Measurements from ENCODE around the gene SLF2.

Gene SLF2

DNA sequence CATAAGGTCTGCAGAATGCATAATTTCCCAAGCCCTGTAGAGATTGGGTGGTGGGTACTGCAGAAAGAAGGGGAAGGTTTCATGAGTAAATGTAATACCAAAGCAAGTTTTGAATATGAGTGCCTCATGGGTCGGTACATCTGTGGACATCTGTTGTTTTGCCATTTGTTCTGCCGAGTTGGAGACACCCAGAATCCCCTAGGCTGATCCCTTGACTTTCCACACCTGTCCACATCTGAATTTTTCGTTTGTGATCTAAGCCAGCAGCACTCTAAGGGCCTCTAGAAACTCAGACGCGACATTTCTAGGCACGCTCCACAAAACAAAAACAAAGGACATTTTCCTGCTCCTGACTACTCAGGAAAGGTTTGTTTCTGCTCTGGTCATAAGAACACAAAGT is 11.7 kb upstream of the SLF2 start:
- DNase-seq, result no peak

DNA sequence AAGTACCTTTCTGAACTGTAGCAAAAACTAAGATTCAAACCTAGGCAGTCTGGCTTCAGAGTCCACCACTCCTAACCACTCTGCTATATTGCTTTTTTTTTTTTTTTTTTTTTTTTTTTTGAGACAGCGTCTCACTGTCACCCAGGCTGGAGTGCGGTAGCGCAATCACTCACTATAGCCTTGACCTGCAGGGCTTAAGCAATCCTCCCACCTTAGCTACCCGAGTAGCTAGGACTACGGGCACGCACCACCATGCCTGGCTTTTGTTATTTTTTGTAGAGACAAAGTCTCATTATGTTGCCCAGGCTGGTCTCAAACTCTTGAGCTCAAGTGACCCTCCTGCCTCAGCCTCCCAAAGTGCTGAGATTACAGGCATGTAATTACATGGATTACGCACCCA is 10.1 kb upstream of the SLF2 start:
- no peak for DNase-seq

DNA sequence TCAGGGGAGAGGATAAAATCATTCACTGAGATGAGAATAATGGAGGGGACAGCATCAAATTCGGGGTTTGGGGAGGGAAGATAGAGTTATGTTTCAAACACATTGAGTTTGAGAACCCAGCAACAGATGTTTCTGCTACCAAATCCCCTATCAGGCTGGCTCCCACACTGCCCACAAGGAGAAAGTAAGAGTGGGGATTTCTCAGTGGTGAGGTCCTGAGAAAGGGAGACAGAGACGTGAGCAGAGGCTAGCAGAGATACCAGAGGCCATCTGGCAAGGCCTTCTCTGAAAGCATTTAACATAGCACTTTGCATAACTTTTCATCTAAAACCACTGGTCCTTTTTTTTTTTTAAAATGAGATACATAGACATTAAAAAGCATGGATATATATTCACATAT is 7.8 kb upstream of the SLF2 start:
- no peak for DNase-seq

DNA sequence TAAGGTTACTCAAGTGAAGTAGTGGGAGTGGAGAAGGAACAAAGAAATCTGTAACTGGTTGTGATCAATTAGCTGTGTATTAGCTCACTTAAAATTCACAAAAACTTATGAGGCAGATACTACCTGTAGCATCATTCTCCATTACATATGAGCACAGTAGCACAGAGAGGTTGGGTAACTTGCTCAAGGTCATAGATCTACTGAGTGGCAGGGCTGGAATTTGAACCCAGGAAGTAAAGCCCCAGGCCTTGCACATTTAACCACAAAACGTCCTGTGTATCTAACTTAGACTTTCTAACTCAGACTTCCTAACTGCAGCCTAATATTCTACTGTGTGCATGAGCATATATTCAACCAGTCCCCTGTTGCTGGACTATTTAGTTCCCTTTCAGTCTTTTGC is 5.6 kb upstream of the SLF2 start:
- no peak for DNase-seq

DNA sequence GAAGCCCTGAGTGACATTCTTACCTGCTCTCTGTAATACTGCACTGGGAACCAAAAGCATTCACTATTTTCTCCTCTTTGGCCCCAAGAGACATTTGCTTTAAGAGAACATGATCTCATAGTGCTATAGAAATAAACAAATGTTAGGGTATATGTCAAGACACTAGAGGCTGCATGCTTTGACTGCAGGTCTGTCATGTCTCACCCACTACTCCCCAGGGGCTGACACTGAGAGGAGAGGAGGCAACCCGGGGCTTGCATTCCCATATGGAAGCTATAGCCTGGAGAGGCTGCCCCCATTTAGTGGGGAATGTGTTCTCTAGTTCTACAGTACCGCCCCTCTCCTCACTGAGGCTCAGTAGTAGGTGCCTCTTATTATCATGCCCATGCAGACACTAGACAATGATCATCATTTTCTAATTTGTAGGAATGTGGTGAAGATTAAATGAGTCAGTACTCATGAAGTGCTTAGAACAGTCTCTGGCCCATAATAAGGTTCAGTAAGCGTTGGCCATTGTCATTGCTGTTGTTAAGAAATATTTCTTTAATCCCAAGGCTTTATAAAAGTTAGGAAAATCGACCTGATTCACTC is 4.9 kb upstream of the SLF2 start:
- DNase-seq, result no peak

DNA sequence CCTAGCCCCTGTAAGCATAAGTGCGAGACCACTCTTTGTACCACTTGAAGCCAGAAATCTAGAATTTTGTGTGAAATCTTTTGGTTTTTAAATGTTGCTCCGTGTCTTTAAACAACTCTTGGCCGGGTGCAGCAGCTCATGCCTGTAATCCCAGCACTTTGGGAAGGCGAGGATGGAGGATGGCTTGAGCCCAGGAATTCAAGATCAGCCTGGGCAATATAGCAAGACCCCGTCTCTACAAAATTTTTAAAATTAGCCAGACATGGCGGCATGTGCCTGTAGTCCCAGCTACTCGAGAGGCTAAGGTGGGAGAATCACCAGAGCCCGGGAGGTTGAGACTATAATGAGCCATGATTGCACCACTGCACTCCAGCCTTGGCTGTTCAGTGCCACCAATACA is 4.4 kb upstream of the SLF2 start:
- no peak for DNase-seq

DNA sequence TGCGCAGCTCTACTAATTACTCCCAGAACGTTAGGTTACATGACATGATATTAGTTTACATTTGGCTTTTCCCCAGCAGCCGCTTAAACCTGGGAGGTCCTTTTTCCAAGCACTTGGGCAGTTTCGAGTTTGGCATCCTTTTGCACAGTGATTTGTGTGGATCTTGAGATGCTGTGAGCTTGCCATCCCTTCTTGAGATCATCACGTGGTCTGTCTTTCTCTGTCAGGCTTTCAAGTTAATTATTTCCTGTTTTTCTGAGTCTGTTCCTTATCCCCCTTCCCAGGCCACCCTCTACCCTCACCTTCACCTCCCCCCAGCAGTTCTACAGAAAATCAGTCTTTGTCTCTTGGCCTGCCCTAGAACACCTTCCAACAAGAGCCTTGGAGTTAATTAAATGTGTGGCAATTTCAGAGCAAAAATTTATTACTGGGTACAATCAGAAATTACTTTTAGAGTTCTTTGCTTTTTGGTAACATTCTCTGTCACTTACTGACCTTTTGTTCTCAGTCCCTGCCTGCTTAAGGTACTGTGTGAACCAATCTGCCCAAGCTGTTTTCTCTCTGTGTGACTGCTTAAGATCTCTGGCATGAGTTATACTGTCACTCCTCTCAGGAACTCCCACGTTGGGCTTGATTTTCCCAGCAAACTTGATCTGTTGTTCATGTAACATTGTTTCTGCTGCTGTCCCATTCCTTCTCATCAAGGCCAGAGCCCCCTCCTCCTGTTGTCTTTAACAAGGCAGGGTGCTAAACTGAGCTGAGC is 3.1 kb upstream of the SLF2 start:
- no peak for DNase-seq

DNA sequence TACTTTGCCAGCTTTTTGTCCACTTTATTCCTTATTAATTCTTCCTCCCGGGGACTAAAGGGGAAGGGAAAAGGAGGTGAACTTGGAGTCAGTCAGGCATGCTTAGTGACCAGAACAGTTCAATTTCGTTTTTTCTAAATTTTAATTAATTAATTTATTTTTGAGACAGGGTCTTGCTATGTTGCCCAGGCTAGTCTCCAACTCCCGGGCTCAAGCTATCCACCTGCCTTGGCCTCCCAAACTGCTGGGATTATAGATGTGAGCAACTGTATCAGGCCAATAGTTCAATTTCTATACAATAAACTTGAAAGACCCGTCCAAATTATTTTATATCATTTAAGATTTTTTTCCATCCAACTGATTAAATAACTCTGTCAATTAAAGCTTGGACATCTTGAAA is 1.3 kb upstream of the SLF2 start:
- no peak for DNase-seq

DNA sequence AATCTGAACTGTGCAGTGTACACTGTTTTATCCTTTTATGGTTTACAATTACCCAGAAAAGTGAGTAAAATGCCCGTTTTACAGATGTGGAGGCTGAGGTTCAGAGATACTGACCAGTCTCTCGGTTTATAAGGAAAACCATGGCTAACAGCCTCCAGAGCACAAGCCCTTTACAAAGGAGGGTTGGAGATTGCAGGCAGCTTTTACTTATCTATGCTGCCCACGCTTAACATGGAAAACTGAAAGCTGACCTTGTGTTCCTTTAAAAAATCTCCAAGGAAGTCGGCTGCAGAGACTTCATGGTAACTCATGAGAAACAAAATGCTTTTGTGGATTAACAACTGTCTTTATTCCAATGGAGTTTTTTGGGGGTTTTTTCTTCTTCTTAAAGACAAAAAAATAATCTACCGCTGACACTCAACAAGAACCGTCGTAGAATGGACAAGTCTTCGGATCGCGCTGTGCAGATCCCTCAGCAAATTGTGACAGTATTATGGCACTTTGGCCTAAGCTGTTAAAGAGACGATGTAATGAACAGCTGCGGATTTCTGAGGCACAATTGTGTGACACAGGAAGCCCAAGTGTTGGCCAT is 654 bp upstream of the SLF2 start:
- no peak for DNase-seq

DNA sequence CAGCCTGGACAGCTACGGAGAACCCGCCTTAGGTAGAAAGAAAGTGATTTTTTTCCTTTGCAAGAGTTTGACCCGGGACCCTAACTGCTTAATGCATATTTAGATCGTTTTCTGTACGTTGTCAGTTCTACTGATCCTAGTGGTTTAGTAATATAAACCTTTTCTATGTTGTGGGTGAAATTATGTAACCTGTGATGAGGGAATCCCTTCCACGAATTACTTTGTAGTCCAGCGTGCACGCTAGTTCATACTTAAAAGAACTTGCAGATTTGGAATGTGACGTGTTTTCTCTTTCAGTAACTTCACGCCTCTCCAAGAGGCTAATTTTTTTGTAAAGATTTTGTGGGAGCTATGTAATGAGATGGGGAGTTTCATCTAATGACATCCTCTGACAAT is 705 bp downstream of the SLF2 start:
- DNase-seq, result no peak

DNA sequence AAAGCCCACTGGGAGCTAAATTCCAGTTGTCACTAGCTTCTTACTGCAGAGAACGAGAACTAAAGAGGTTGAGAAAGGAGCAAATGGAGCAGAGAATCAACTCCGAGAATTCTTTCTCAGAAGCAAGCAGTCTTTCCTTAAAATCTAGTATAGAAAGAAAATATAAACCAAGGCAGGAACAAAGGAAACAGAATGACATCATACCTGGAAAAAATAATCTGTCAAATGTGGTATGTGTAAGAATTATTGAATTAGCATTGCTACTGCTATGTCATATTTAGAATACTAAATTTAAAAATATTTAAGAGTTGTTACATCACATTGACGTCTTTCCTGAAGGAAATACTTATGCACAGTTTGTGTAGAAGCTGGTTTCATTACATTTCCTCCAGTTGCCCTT is 4.3 kb downstream of the SLF2 start:
- no peak for DNase-seq

DNA sequence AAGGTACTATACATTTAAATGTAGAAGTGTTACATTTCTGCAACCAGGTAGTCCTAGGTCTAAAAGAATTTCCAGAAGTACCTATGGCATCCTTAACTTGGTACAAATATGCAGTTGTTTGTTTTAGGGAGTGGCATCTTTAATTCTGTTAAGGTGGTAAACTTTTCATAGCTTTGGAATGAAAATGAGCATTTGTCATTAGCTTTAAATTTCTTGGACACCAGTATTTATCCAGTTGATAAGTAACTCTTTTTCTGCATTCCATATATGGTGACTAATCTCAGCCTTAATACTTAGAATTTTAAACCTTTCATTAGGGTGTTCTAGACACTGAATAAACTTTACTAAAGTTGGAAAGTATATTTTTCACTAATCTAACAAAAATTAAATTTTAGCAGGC is 10.8 kb downstream of the SLF2 start:
- DNase-seq, result no peak

DNA sequence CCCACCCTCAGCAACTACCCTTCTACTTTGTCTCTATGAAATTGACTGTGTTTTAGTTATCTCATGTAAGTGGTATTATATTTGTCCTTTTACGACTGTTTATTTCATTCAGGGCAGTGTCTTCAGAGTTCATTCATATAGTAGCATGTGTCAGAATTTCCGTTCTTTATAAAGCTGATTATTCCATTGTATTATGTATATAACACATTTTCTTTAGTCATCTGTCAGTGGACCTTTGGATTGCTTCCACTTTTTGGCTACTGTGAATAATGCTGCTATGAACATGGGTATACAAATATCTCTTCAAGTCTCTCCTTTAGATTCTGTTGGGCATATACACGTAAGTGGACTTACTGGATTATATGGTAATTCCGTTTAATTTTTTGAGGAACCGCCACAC is 14.5 kb downstream of the SLF2 start:
- DNase-seq, result no peak

DNA sequence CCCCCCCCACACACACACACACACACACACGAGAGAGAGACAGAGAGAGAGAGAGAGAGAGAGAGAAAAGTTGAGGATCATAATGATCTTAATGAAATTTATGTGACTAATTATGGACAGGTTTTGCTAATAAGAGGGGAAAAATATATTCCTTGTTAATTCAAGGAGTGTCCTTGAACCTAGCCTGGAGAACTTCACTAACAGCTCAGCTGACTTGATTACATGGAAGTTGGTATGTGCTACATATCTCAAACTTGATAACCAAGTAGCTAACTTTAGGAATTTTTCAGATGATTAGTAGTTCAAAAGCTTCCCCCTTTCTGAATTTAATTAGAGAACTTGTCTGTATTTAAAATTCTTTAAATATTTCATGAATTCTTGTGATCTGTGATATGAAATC is 15.3 kb downstream of the SLF2 start:
- DNase-seq, result no peak

DNA sequence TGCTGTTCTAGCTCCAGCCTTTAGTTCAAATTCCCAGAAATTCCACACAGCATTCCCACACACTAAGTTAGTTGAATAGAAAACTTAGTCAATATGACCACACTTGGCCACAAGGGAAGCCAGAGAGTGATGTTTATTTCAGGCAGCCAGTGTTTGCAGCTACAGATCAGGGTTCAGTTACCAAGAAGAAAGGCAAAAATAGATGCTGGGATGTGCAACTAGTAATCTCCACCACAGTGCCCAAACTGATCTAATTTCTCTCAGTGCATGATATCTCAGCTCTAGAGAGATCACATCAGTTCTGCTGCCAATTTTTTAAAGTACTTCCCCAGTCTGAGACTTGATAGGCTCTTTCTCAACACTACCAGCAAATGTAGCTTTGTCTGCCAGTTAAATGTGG is 17.6 kb downstream of the SLF2 start:
- no peak for DNase-seq

DNA sequence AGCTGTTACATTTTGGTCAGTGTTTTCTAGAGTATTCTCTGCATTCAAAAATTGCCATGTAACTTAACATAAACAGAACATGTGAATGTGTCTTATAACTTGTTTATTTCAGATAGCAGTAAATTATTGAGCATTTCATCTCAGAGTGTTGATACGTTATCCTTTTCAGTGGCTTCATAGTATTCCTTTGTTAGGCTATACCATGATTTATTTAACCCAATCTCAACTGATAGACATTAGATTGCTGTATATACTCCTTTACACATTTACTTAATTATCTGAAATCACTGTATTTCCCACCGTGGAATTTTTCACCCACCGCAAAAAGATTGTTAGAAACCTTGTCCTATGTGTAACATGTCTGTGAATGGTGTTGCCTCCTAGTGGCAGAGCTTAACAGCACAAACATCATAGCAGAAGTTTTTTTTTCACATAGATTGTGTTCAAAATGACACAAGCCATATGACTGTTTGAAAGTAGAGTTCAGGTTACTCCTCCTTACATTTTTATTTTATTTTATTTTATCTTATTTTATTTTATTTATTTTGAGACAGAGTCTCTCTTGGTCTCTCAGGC is 21.4 kb downstream of the SLF2 start:
- no peak for DNase-seq

DNA sequence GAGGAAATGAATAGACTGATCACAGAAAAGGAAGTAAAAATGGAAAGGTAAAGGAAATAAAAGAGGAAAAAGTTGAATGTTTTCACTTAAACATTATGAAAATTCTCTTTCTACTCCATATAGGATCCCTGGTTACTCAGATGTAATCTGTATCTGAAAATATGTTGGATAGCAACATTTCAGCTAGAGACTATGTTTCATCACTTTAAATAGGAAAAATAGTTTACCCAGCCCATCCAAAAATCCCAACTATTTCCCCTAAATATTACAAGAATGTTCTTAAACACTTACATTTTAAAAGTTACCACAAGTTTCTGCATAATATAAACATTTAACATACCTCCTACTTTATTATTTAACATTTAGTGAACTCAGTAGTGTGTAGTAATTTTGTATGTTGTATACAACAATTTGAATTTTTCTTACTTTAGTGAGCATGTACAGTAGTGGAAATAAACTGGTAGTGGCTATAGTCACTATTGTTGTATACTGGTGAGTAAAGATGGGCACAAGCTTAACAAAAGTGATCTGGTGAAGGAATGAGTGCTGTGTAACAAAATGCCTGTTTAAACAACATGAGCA is 27.1 kb downstream of the SLF2 start:
- no peak for DNase-seq

DNA sequence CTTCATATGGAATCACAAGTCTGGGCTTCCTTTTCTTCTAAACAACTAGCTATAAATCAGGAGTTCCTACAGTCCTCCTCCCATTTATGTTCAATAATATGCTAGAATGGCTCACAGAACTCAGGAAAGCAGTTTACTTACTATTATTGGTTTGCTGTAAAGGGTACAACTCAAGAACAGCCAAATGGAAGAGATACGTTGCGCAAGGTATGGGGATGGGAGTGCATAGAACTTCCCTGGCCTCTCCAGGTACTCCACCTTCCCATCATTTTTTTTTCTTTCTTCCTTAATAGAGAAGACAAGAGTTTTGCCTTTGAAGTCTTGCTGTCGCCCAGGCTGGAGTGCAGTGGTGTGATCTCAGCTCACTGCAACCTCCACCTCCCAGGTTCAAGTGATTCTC is 29.5 kb downstream of the SLF2 start:
- DNase-seq, result no peak

DNA sequence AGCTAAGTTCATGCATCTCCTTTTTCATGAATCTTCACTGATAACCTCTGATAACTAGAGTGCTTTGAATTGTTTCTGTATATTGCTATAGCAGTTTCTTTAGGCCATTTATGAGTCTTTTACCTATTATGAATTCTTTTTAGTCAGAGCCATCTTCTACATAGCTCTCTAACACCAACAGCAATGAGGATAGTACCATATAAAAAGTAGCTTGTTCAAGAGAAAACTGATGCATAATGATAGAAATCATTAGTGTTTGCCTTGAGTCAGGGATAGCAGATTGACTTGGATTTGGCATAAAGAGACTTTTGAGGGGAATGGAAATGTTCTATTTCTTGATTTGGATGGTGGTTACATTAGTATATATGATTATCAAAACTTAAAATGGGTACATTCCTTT is 30.7 kb downstream of the SLF2 start:
- DNase-seq, result no peak

DNA sequence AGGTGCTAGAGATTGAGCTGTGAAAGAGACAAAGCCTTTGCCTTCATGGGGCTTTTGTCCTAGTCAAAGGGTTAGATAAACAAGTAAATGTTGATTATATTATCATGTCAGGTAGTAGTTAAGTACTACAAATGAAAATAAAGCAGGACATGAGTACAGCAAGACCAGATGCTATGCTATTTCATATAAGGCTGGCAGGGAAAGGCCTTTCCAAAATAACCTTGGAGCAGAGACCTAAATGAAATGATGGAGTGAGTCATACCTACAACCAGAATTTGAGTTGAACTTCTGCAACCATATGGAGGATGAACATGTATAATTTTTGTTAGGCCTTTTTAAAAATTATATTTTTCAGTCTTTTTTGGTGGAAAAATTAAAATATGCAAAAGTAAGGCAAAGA is 33.0 kb downstream of the SLF2 start:
- no peak for DNase-seq

DNA sequence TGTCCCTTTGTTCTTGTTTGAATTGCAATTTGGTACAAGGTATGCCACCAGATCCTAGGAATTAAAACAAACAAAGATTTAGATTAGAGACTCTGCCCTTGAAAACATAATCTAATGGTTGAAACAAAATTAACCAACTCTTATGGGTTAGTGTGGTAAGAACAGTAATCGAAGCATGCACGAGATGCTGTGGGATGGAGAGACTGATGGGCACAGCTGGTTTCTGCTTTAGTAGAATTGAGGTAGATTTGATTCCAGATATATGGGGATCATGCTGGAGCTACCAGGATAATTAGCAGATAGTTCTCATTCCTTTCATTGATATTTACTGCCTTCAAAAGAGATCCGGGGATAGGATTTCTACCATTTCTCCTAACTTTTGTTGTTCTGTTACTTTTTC is 36.2 kb downstream of the SLF2 start:
- DNase-seq, result no peak

DNA sequence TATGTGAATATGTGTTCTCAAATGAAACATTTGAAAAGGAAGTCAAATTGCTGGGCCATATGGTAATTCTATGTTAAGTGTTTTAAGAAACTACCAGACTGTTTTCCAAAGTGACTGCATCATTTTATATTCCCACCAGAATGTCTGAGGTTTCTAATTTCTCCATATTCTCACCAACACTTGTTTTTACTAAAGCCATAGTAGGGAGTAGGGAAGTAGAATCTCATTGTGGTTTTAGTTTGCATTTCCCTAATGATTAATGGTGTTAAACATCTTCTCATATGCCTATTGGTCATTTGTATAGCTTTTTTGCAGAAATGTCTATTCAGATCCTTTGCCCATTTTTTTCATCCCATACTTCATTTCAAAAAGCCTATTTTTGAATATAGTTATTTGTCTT is 47.5 kb downstream of the SLF2 start:
- DNase-seq, result no peak

DNA sequence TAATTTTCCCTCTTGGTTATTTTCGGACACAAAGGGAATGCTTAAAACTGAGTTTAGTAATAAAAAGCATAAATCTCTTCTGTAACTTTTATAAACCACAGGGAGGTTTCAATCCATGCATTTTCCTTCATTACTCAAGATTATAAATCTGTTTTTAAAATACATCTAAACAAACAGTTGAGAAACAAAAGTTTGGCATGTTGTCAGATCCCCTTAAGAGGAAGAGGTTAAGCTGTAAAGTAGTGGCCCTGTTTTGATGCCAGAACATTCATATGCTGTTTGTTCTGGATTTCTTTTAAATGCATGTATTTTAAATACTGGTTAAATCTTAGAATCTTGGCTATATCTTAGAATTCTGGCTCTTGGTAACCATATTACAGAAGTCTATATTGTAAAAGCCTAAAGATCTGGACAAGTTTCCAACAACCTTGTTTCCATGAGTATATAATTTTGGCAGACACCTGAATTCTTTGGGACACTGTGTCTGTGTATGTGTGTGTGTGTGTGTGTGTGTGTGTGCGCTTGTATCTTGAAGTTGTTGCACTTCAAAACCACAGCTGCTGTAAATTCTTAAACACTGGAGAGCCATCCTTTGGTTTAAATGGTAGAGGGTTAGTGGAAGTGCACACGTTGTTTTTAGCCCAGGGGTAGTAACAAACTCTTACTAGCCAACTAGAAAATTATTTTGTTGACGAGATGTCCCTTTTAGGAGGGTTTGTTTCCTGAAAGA is 49.8 kb downstream of the SLF2 start:
- no peak for DNase-seq

Data from CD4-positive, alpha-beta T cell treated with Interleukin-17A for 4 hours (primary cell).